T-cell (primary cell): ENCODE data around the gene ITPRIPL2. TPM values are rescaled to one million over a fixed set of nuclear protein-coding genes. Genes with fewer than 3 reads are reported as not detected.

Experiments used
- ATAC-seq, 4 experiments: fragments of 200-7000 bp in 3 of 4; fragments of 150-1000 bp in 1 of 4; cut with Tn5 transposase; replicated peaks in 1 of 4; 1 replicate in 3 of 4; 2 replicates in 1 of 4; pipeline ENCODE4 v1.10.0; 2021; ENCODE audit warnings: moderate library complexity in 3 of 4, mild to moderate bottlenecking in 2 of 4, moderate number of reproducible peaks in 1 of 4
- CTCF ChIA-PET, 2 donors: fragments of 300-600 bp; sonication (Branson Sonifier 250); formaldehyde crosslinking; loops; one replicate each; lab custom pipeline; 2022; ENCODE audit warnings: antibody characterized with exemption in 2 of 2; lab: Charles Lee
- POLR2A ChIA-PET, 2 donors: fragments of 300-600 bp; sonication (Branson Sonifier 250); formaldehyde crosslinking; loops; one replicate each; lab custom pipeline; 2022; ENCODE audit warnings: antibody characterized with exemption in 2 of 2; lab: Charles Lee
- DNase-seq, 35 experiments: peaks; one replicate each; pipeline versions ENCODE4 v3.0.0 to v3.0.0-alpha.2; 2013 to 2023
- H3K27ac ChIP-seq: one replicate; pipeline ENCODE4 v1.5.1; 2013; ENCODE audit warnings: low read length
- H3K27me3 ChIP-seq, 2 experiments: replicated peaks in 1 of 2; 1 replicate in 1 of 2; 2 replicates in 1 of 2; pipeline versions ENCODE4 v1.6.1 to v1.7.0; 2013; ENCODE audit warnings: low read length in 1 of 2, mixed read lengths in 1 of 2; ENCODE audit not compliant: control insufficient read depth in 2 of 2, insufficient read depth in 2 of 2; ENCODE audit errors: extremely low read depth in 1 of 2
- H3K36me3 ChIP-seq, 2 donors: 1 replicate in 1 of 2; 2 replicates in 1 of 2; pipeline versions ENCODE4 v1.6.1 to v1.7.0; 2013; ENCODE audit warnings: low read length in 1 of 2; ENCODE audit not compliant: control insufficient read depth in 2 of 2, insufficient read depth in 1 of 2; ENCODE audit errors: extremely low read depth in 1 of 2
- H3K4me1 ChIP-seq, 2 experiments: 1 replicate in 1 of 2; 2 replicates in 1 of 2; pipeline versions ENCODE4 v1.6.1 to v1.7.0; 2013; ENCODE audit warnings: low read length in 2 of 2, mixed read lengths in 1 of 2; ENCODE audit not compliant: insufficient read depth in 2 of 2, control insufficient read depth in 1 of 2; ENCODE audit errors: extremely low read depth in 1 of 2
- H3K4me3 ChIP-seq, 2 donors: 1 replicate in 1 of 2; 2 replicates in 1 of 2; pipeline versions ENCODE4 v1.5.1 to v1.7.0; 2013; ENCODE audit warnings: mild to moderate bottlenecking in 2 of 2, low read length in 1 of 2, moderate library complexity in 1 of 2; ENCODE audit not compliant: control insufficient read depth in 1 of 2; ENCODE audit errors: extremely low read depth in 1 of 2
- H3K9me3 ChIP-seq: 2 replicates; pipeline ENCODE4 v1.7.0; 2013
- H3K27ac Mint-ChIP-seq, 2 donors: one replicate each; pipeline ENCODE4 v1.8.0; 2020 to 2021; ENCODE audit warnings: mild to moderate bottlenecking in 2 of 2, mixed read lengths in 2 of 2
- H3K27me3 Mint-ChIP-seq, 2 donors: one replicate each; pipeline ENCODE4 v1.8.0; 2021 to 2022; ENCODE audit warnings: mixed read lengths in 2 of 2
- H3K36me3 Mint-ChIP-seq: one replicate; pipeline ENCODE4 v1.8.0; 2021; ENCODE audit warnings: mixed read lengths
- H3K4me1 Mint-ChIP-seq, 3 donors: one replicate each; pipeline ENCODE4 v1.8.0; 2020 to 2022; ENCODE audit warnings: mixed read lengths in 3 of 3, mild to moderate bottlenecking in 1 of 3
- H3K4me3 Mint-ChIP-seq, 3 donors: one replicate each; pipeline ENCODE4 v1.8.0; 2020 to 2022; ENCODE audit warnings: mild to moderate bottlenecking in 3 of 3, mixed read lengths in 3 of 3, moderate library complexity in 3 of 3
- H3K9me3 Mint-ChIP-seq, 3 donors: one replicate each; pipeline ENCODE4 v1.8.0; 2020 to 2022; ENCODE audit warnings: mixed read lengths in 3 of 3
- WGBS: methylation state at CpG from one replicate; pipeline ENCODE4 v1.1.5; 2013; ENCODE audit warnings: missing lambda C conversion rate; ENCODE audit not compliant: insufficient coverage; 5-methylcytosine and 5-hydroxymethylcytosine counted together
- total RNA-seq, 35 experiments: library from RNA in 6 of 35; stranded (reverse) in 6 of 35; fragments of 120-200 nt in 1 of 35; gene quantifications; one replicate each; pipeline versions ENCODE4 v1.2.1 to v1.2.4 and lab custom pipeline; 2013 to 2026

Gene ITPRIPL2
- total RNA-seq, 5 donors from 2014 or later (not counting 1 experiment from before 2014, with no cell fraction given) = 0.53 to 2.7 (median 1.7) TPM

DNA sequence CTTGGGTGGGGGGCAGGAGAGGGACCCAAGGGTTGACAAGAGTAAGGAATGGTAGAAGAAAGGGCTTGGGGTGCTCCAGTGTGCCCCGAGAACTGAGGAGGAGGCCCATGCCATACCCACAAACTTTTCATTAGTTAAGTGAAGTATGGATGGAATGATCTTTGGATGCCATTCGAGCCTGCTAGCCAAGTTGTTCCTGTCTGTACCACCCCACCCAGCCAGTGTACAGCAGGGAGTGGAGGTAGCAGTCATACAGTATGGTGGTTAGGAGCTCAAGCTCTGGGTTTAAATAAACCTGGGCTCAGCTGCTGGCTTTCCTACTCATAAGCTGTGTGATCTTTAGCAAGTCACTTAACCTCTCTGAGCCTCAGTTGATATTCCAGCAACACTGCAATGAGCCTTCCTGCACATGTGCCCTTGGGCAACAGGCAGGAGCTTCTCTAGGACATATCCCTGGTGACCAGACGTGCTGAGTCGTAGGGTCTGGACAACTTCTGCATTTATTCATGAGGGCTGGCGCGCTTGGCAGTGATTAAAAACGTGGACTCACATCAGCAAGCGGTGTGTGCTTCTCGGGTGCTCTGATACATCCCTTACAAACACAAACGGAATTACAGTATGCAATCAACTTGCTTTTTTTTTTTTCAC lies 22.9 kb downstream of the ITPRIPL2 start:
- H3K4me1 Mint-ChIP-seq = no peaks in the 10 kb centered on the region
- H3K9me3 ChIP-seq = no peaks in the 10 kb centered on the region
- POLR2A ChIA-PET = interaction anchor here in 1 of 2 donors (0.9 kb wide), 1 partner anchor 9 kb away, joined by 5 read pairs; no protein-coding TSS in a partner anchor
- peaks cover 0 to 10% of the 10 kb centered on the region in 2 experiments for H3K27me3 ChIP-seq
- no peaks in the 10 kb centered on the region for H3K4me1 ChIP-seq
- no peak overlapping the region for H3K27ac Mint-ChIP-seq
- DNase-seq (no peak), ATAC-seq (no peak)
- WGBS = 39% methylated on average over 8 of the region's 10 CpGs
- H3K4me3 ChIP-seq = no peak overlapping the region
- H3K4me3 Mint-ChIP-seq = no peak overlapping the region
- peaks cover 9 to 19% of the 10 kb centered on the region in 2 donors for H3K27me3 Mint-ChIP-seq
- H3K36me3 ChIP-seq = no peaks in the 10 kb centered on the region
- no peaks in the 10 kb centered on the region for H3K36me3 Mint-ChIP-seq
- no peaks in the 10 kb centered on the region for H3K9me3 Mint-ChIP-seq
- H3K27ac ChIP-seq = no peak overlapping the region
- CTCF ChIA-PET = no interaction called here

GRCh38 chr16:19137201-19138128 lies 23.7 kb downstream of the ITPRIPL2 start:
- H3K4me3 ChIP-seq = no peak overlapping the region
- DNase-seq (no peak), ATAC-seq (no peak)
- H3K4me1 Mint-ChIP-seq = no peaks in the 10 kb centered on the region
- H3K27me3 Mint-ChIP-seq = peaks cover 10 to 19% of the 10 kb centered on the region in 2 donors
- WGBS = 60% methylated on average over 1 of the region's 6 CpGs
- H3K27me3 ChIP-seq = peaks cover 0 to 15% of the 10 kb centered on the region in 2 experiments
- ChIA-PET POLR2A (no interaction called here), CTCF (interaction anchor here in 1 of 2 donors (0.9 kb wide), 1 partner anchor 365 kb away, joined by 3 read pairs; no protein-coding TSS in a partner anchor)
- no peak overlapping the region for H3K27ac ChIP-seq
- H3K27ac Mint-ChIP-seq = no peak overlapping the region
- no peaks in the 10 kb centered on the region for H3K9me3 Mint-ChIP-seq
- H3K36me3 ChIP-seq = no peaks in the 10 kb centered on the region
- no peak overlapping the region for H3K4me3 Mint-ChIP-seq
- no peaks in the 10 kb centered on the region for H3K4me1 ChIP-seq
- no peaks in the 10 kb centered on the region for H3K36me3 Mint-ChIP-seq
- H3K9me3 ChIP-seq = no peaks in the 10 kb centered on the region

DNA sequence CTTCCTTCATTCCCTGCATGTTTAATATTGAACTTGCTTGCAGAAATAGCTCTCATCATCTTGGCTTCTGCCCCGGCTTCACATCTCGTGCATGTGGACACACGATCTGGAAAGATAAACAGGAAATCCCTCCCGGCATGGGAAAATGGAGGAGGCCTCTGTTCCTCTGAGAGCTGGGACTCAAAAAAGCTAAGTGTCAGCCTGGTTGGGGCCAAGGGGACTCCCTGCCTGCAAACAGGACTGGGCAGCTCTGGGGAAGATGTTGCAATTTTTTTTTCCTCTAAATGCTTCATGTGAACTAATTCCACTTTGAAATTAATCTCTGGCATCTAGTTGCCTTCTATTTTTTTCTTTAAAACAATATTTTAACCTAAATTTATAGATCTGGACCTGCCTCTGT lies 24.8 kb downstream of the ITPRIPL2 start:
- no peak overlapping the region for H3K4me3 Mint-ChIP-seq
- Histone ChIP-seq H3K27me3 (peaks cover 0 to 18% of the 10 kb centered on the region in 2 experiments), H3K27ac (no peak overlapping the region), H3K36me3 (no peaks in the 10 kb centered on the region), H3K9me3 (no peaks in the 10 kb centered on the region), H3K4me1 (no peaks in the 10 kb centered on the region), H3K4me3 (no peak overlapping the region)
- ATAC-seq (no peak), DNase-seq (no peak)
- H3K9me3 Mint-ChIP-seq = no peaks in the 10 kb centered on the region
- H3K4me1 Mint-ChIP-seq = no peaks in the 10 kb centered on the region
- H3K36me3 Mint-ChIP-seq = no peaks in the 10 kb centered on the region
- no peak overlapping the region for H3K27ac Mint-ChIP-seq
- CTCF ChIA-PET = no interaction called here
- POLR2A ChIA-PET = no interaction called here
- WGBS = 100% methylated on average over 3 of the region's 4 CpGs
- H3K27me3 Mint-ChIP-seq = peaks cover 14 to 19% of the 10 kb centered on the region in 2 donors

DNA sequence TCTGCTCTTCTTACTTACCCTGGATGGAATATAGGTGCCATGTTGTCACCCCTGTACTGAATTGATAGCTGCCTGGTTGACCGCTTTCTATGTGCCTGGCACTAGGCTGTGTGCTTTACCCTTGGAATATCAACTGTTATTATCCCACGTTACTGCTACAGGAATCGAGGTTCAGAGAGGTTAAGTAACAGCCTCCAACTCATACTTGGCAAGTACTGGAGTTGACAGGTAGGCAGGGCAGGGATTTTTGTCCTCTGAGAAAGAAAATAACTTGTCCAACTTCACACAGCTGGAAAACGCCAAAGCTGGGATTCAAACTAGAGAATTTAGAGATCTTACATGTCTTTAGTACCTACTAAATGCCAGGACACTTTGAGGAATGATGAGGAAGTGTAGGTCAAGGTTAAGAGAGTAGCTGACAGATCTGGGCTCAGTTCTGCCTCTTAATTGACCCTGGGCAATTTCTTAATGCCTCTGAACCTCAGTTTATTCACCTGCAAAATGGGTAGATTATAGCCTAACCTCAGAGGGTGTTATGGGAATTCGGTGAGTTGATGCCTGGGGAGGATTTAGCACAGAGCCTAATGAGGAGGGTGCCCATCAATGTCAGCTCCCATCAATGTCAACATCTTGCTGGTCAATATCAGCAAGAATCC lies 25.8 kb downstream of the ITPRIPL2 start:
- Mint-ChIP-seq H3K27ac (no peak overlapping the region), H3K36me3 (no peaks in the 10 kb centered on the region), H3K27me3 (peaks cover 14 to 19% of the 10 kb centered on the region in 2 donors), H3K4me3 (no peak overlapping the region), H3K9me3 (no peaks in the 10 kb centered on the region), H3K4me1 (no peaks in the 10 kb centered on the region)
- ChIA-PET POLR2A (no interaction called here), CTCF (interaction anchor here in 1 of 2 donors (0.8 kb wide), 1 partner anchor 338 kb away, joined by 3 read pairs; the partner anchor contains the start of gene ARL6IP1)
- WGBS = no CpG with 5 or more reads among the region's 5 CpGs
- H3K36me3 ChIP-seq = no peaks in the 10 kb centered on the region
- peaks cover 0 to 18% of the 10 kb centered on the region in 2 experiments for H3K27me3 ChIP-seq
- no peak for DNase-seq
- no peak overlapping the region for H3K27ac ChIP-seq
- H3K4me1 ChIP-seq = no peaks in the 10 kb centered on the region
- no peak overlapping the region for H3K4me3 ChIP-seq
- H3K9me3 ChIP-seq = no peaks in the 10 kb centered on the region
- ATAC-seq = no peak

GRCh38 chr16:19140396-19140795 lies 26.6 kb downstream of the ITPRIPL2 start:
- H3K9me3 Mint-ChIP-seq = no peaks in the 10 kb centered on the region
- no CpG with 5 or more reads among the region's 2 CpGs for WGBS
- Histone ChIP-seq H3K36me3 (no peaks in the 10 kb centered on the region), H3K27me3 (peaks cover 0 to 18% of the 10 kb centered on the region in 2 experiments), H3K4me3 (no peak overlapping the region), H3K9me3 (no peaks in the 10 kb centered on the region), H3K4me1 (no peaks in the 10 kb centered on the region), H3K27ac (no peak overlapping the region)
- no peaks in the 10 kb centered on the region for H3K4me1 Mint-ChIP-seq
- peaks cover 14 to 19% of the 10 kb centered on the region in 2 donors for H3K27me3 Mint-ChIP-seq
- no peaks in the 10 kb centered on the region for H3K36me3 Mint-ChIP-seq
- ChIA-PET POLR2A (no interaction called here), CTCF (no interaction called here)
- DNase-seq = no peak
- no peak for ATAC-seq
- H3K27ac Mint-ChIP-seq = no peak overlapping the region
- H3K4me3 Mint-ChIP-seq = no peak overlapping the region

- no peaks in the 10 kb centered on the region for H3K36me3 ChIP-seq
- Mint-ChIP-seq H3K27ac (no peak overlapping the region), H3K27me3 (peaks cover 10 to 14% of the 10 kb centered on the region in 2 donors), H3K36me3 (no peaks in the 10 kb centered on the region), H3K4me1 (no peaks in the 10 kb centered on the region), H3K4me3 (no peak overlapping the region), H3K9me3 (peaks cover 0 to 6% (median 2%) of the 10 kb centered on the region in 3 donors)
- WGBS = 89% methylated on average over 4 of the region's 8 CpGs
- H3K4me1 ChIP-seq = no peaks in the 10 kb centered on the region
- H3K27me3 ChIP-seq = peaks cover 0 to 12% of the 10 kb centered on the region in 2 experiments
- no peak overlapping the region for H3K4me3 ChIP-seq
- DNase-seq (no peak), ATAC-seq (no peak)
- ChIA-PET POLR2A (no interaction called here), CTCF (no interaction called here)
- no peak overlapping the region for H3K27ac ChIP-seq
- no peaks in the 10 kb centered on the region for H3K9me3 ChIP-seq
These were observed 29.3 kb downstream of the ITPRIPL2 start for GRCh38 chr16:19142939-19143598.
